GM12878 (cell line): ENCODE data around the gene AZU1.

Experiments used
- CHD2 ChIP-seq: IDR thresholded peaks from 2 replicates; pipeline ENCODE4 v1.6.1; 2011; ENCODE audit warnings: low read depth, low read length, improper control_type of control experiment, borderline replicate concordance
- CTCF ChIP-seq, 3 experiments: IDR thresholded peaks in 2 of 3; conservative IDR thresholded peaks in 1 of 3; 2 replicates each; pipeline ENCODE4 v1.5.1; 2011; ENCODE audit warnings: low read depth in 3 of 3, low read length in 3 of 3, mild to moderate bottlenecking in 3 of 3, control low read depth in 2 of 3, moderate library complexity in 2 of 3, inconsistent platforms in 1 of 3, mixed read lengths in 1 of 3; ENCODE audit not compliant: control insufficient read depth in 2 of 3, insufficient read depth in 1 of 3; ENCODE audit errors: extremely low read depth in 1 of 3
- EZH2 ChIP-seq: IDR thresholded peaks from 2 replicates; pipeline ENCODE4 v1.6.1; 2012; ENCODE audit warnings: low read depth, mild to moderate bottlenecking, control low read depth, inconsistent platforms, low read length, borderline replicate concordance; ENCODE audit not compliant: control insufficient read depth
- HDAC2 ChIP-seq: fragments of 200-600 bp; sonication (generic); IDR thresholded peaks from 2 replicates; pipeline ENCODE4 v1.6.1; 2017
- PBX3 ChIP-seq: IDR thresholded peaks from 2 replicates; pipeline ENCODE4 v1.6.1; 2011; ENCODE audit warnings: mild to moderate bottlenecking, low read depth, low read length, moderate library complexity; ENCODE audit not compliant: insufficient replicate concordance
- POLR2A ChIP-seq: IDR thresholded peaks from 2 replicates; pipeline ENCODE4 v1.6.1; 2011; ENCODE audit warnings: low read depth, mild to moderate bottlenecking, low read length
- RFX5 ChIP-seq: IDR thresholded peaks from 2 replicates; pipeline ENCODE4 v1.6.1; 2011; ENCODE audit warnings: low read depth, low read length, improper control_type of control experiment
- TAF1 ChIP-seq: IDR thresholded peaks from 2 replicates; pipeline ENCODE4 v1.6.1; 2011; ENCODE audit warnings: mild to moderate bottlenecking, low read depth, low read length, borderline replicate concordance
- YY1 ChIP-seq: IDR thresholded peaks from 2 replicates; pipeline ENCODE4 v1.6.1; 2011; ENCODE audit warnings: low read depth, mild to moderate bottlenecking, low read length
- ZBTB33 ChIP-seq: fragments of 450-650 bp; IDR thresholded peaks from 2 replicates; pipeline ENCODE4 v1.6.1; 2017; ENCODE audit warnings: mild to moderate bottlenecking

- 0 out of 2 replicates have a peak, but pooled peaks have one; percentile 29 for TF ChIP-seq POLR2A
- TF ChIP-seq TAF1: no peak
- no peak for TF ChIP-seq CTCF (IDR thresholded peaks at IDR 0.05 in 2 of 3, conservative IDR thresholded peaks at IDR 0.05 in 1 of 3; ENCODE audit: control insufficient read depth in 2 of 3, extremely low read depth in 1 of 3, insufficient read depth in 1 of 3, low read depth in 3 of 3, low read length in 3 of 3)
- TF ChIP-seq RFX5: no peak
- TF ChIP-seq PBX3: no peak
- no peak for TF ChIP-seq HDAC2
- TF ChIP-seq YY1: no peak
- no peak for TF ChIP-seq CHD2
- no peak for TF ChIP-seq EZH2
- TF ChIP-seq ZBTB33: no peak
These were observed 39.2 kb downstream of the AZU1 start for GRCh38 chr19:866769-867300.
